Measurements from ENCODE around the gene CAMK2N2. TPM values are rescaled to one million over a fixed set of nuclear protein-coding genes. Genes with fewer than 3 reads are reported as not detected.

The CAMK2N2 gene
- polyA plus RNA-seq, 1 donor = 0.72 TPM

- DNase-seq = no peak
- Histone ChIP-seq H3K27me3 (ENCODE audit: control insufficient read depth, insufficient read depth, low read length) (peaks cover 61% of the 10 kb centered on the region), H3K9me3 (ENCODE audit: control insufficient read depth, low read depth, low read length) (peaks cover 10% of the 10 kb centered on the region), H3K36me3 (ENCODE audit: control insufficient read depth, insufficient read depth, low read length) (no peaks in the 10 kb centered on the region), H3K4me3 (ENCODE audit: low read length) (no peak overlapping the region), H3K27ac (ENCODE audit: low read length) (no peak overlapping the region), H3K4me1 (ENCODE audit: control insufficient read depth, insufficient read depth, low read length) (peaks cover 8% of the 10 kb centered on the region)
- no CpG with 5 or more reads among the region's 4 CpGs for WGBS (ENCODE audit: insufficient coverage, low lambda C conversion rate)
Measured at GRCh38 chr3:184234224-184234623, 27.1 kb downstream of the CAMK2N2 start.

GRCh38 chr3:184233127-184233843, 28.1 kb downstream of the CAMK2N2 start:
- H3K27ac ChIP-seq (ENCODE audit: low read length) = no peak overlapping the region
- no peak for DNase-seq
- peaks cover 70% of the 10 kb centered on the region for H3K27me3 ChIP-seq (ENCODE audit: control insufficient read depth, insufficient read depth, low read length)
- WGBS (ENCODE audit: insufficient coverage, low lambda C conversion rate) = no CpG with 5 or more reads among the region's 23 CpGs
- peaks cover 8% of the 10 kb centered on the region for H3K4me1 ChIP-seq (ENCODE audit: control insufficient read depth, insufficient read depth, low read length)
- H3K4me3 ChIP-seq (ENCODE audit: low read length) = no peak overlapping the region
- peaks cover 10% of the 10 kb centered on the region for H3K9me3 ChIP-seq (ENCODE audit: control insufficient read depth, low read depth, low read length)
- H3K36me3 ChIP-seq (ENCODE audit: control insufficient read depth, insufficient read depth, low read length) = no peaks in the 10 kb centered on the region

GRCh38 chr3:184231671-184232070, 29.7 kb downstream of the CAMK2N2 start:
- WGBS (ENCODE audit: insufficient coverage, low lambda C conversion rate) = no CpG with 5 or more reads among the region's 3 CpGs
- Histone ChIP-seq H3K4me1 (ENCODE audit: control insufficient read depth, insufficient read depth, low read length) (peaks cover 8% of the 10 kb centered on the region), H3K27me3 (ENCODE audit: control insufficient read depth, insufficient read depth, low read length) (peaks cover 74% of the 10 kb centered on the region), H3K27ac (ENCODE audit: low read length) (no peak overlapping the region), H3K36me3 (ENCODE audit: control insufficient read depth, insufficient read depth, low read length) (no peaks in the 10 kb centered on the region), H3K4me3 (ENCODE audit: low read length) (no peak overlapping the region), H3K9me3 (ENCODE audit: control insufficient read depth, low read depth, low read length) (peaks cover 10% of the 10 kb centered on the region)
- DNase-seq = no peak

GRCh38 chr3:184230603-184231528, 30.5 kb downstream of the CAMK2N2 start:
- Histone ChIP-seq H3K27ac (ENCODE audit: low read length) (no peak overlapping the region), H3K27me3 (ENCODE audit: control insufficient read depth, insufficient read depth, low read length) (peaks cover 72% of the 10 kb centered on the region), H3K4me1 (ENCODE audit: control insufficient read depth, insufficient read depth, low read length) (peaks cover 8% of the 10 kb centered on the region), H3K4me3 (ENCODE audit: low read length) (peak overlapping the region; percentile 4), H3K36me3 (ENCODE audit: control insufficient read depth, insufficient read depth, low read length) (no peaks in the 10 kb centered on the region), H3K9me3 (ENCODE audit: control insufficient read depth, low read depth, low read length) (peaks cover 10% of the 10 kb centered on the region)
- 40% methylated on average over 2 of the region's 79 CpGs for WGBS (ENCODE audit: insufficient coverage, low lambda C conversion rate)
- DNase-seq = peak in 1 of 2 donors; percentile 18

GRCh38 chr3:184230081-184230602, 31.2 kb downstream of the CAMK2N2 start:
- Histone ChIP-seq H3K9me3 (ENCODE audit: control insufficient read depth, low read depth, low read length) (peaks cover 10% of the 10 kb centered on the region), H3K27me3 (ENCODE audit: control insufficient read depth, insufficient read depth, low read length) (peaks cover 70% of the 10 kb centered on the region), H3K27ac (ENCODE audit: low read length) (no peak overlapping the region), H3K4me1 (ENCODE audit: control insufficient read depth, insufficient read depth, low read length) (peaks cover 8% of the 10 kb centered on the region), H3K4me3 (ENCODE audit: low read length) (peak overlapping the region; percentile 35), H3K36me3 (ENCODE audit: control insufficient read depth, insufficient read depth, low read length) (no peaks in the 10 kb centered on the region)
- DNase-seq = peak; percentile 34 to 60
- WGBS (ENCODE audit: insufficient coverage, low lambda C conversion rate) = no CpG with 5 or more reads among the region's 61 CpGs

GRCh38 chr3:184229394-184230080, 31.8 kb downstream of the CAMK2N2 start, which contains the start of gene VWA5B2:
Gene VWA5B2, plus strand, starts transcription at chr3:184229585. Its CDS starts 944 bp downstream, at chr3:184230529.
- no peak within 1 kb of the TSS for H3K27ac ChIP-seq (ENCODE audit: low read length)
- no CpG with 5 or more reads among the region's 66 CpGs for WGBS (ENCODE audit: insufficient coverage, low lambda C conversion rate)
- DNase-seq = peak; percentile 46 to 59
- peaks cover 67% of the 10 kb centered on the region for H3K27me3 ChIP-seq (ENCODE audit: control insufficient read depth, insufficient read depth, low read length)
- H3K4me1 ChIP-seq (ENCODE audit: control insufficient read depth, insufficient read depth, low read length) = peaks cover 8% of the 10 kb centered on the region
- peaks cover 10% of the 10 kb centered on the region for H3K9me3 ChIP-seq (ENCODE audit: control insufficient read depth, low read depth, low read length)
- no peaks in the 10 kb centered on the region for H3K36me3 ChIP-seq (ENCODE audit: control insufficient read depth, insufficient read depth, low read length)
- peak within 1 kb of the TSS; percentile 35 for H3K4me3 ChIP-seq (ENCODE audit: low read length)

- Histone ChIP-seq H3K27ac (ENCODE audit: low read length) (no peak overlapping the region), H3K4me3 (ENCODE audit: low read length) (no peak overlapping the region), H3K36me3 (ENCODE audit: control insufficient read depth, insufficient read depth, low read length) (no peaks in the 10 kb centered on the region), H3K4me1 (ENCODE audit: control insufficient read depth, insufficient read depth, low read length) (peaks cover 8% of the 10 kb centered on the region), H3K9me3 (ENCODE audit: control insufficient read depth, low read depth, low read length) (peaks cover 10% of the 10 kb centered on the region), H3K27me3 (ENCODE audit: control insufficient read depth, insufficient read depth, low read length) (peaks cover 61% of the 10 kb centered on the region)
- DNase-seq = no peak
- 0% methylated on average over 1 of the region's 12 CpGs for WGBS (ENCODE audit: insufficient coverage, low lambda C conversion rate)
Measured at GRCh38 chr3:184228376-184229137, 32.8 kb downstream of the CAMK2N2 start.

- Histone ChIP-seq H3K4me1 (ENCODE audit: control insufficient read depth, insufficient read depth, low read length) (peaks cover 8% of the 10 kb centered on the region), H3K27me3 (ENCODE audit: control insufficient read depth, insufficient read depth, low read length) (peaks cover 50% of the 10 kb centered on the region), H3K36me3 (ENCODE audit: control insufficient read depth, insufficient read depth, low read length) (no peaks in the 10 kb centered on the region), H3K27ac (ENCODE audit: low read length) (no peak overlapping the region), H3K4me3 (ENCODE audit: low read length) (no peak overlapping the region), H3K9me3 (ENCODE audit: control insufficient read depth, low read depth, low read length) (peaks cover 6% of the 10 kb centered on the region)
- WGBS (ENCODE audit: insufficient coverage, low lambda C conversion rate) = no CpG with 5 or more reads among the region's 2 CpGs
- DNase-seq = no peak
Measured at GRCh38 chr3:184227481-184227935, 33.8 kb downstream of the CAMK2N2 start.

GRCh38 chr3:184223946-184224345, 37.4 kb downstream of the CAMK2N2 start:
- H3K4me1 ChIP-seq (ENCODE audit: control insufficient read depth, insufficient read depth, low read length) = no peaks in the 10 kb centered on the region
- no peaks in the 10 kb centered on the region for H3K9me3 ChIP-seq (ENCODE audit: control insufficient read depth, low read depth, low read length)
- peaks cover 20% of the 10 kb centered on the region for H3K27me3 ChIP-seq (ENCODE audit: control insufficient read depth, insufficient read depth, low read length)
- DNase-seq = no peak
- H3K27ac ChIP-seq (ENCODE audit: low read length) = no peak overlapping the region
- no peak overlapping the region for H3K4me3 ChIP-seq (ENCODE audit: low read length)
- WGBS (ENCODE audit: insufficient coverage, low lambda C conversion rate) = no CpG with 5 or more reads among the region's 3 CpGs
- no peaks in the 10 kb centered on the region for H3K36me3 ChIP-seq (ENCODE audit: control insufficient read depth, insufficient read depth, low read length)
